Upper lobe of left lung (tissue), 4 donors: ENCODE data around the gene ATP11C.

Experiments used
- POLR2A ChIP-seq, 4 donors: fragments of 450-650 bp; IDR thresholded peaks; one replicate each; pipeline ENCODE4 v1.5.1; 2016 to 2017; ENCODE audit warnings: antibody characterized with exemption in 4 of 4, mild to moderate bottlenecking in 2 of 4
- POLR2AphosphoS5 ChIP-seq, 2 donors: sonication (generic); formaldehyde crosslinking; IDR thresholded peaks; one replicate each; pipeline ENCODE4 v1.5.1; 2017; ENCODE audit warnings: antibody characterized with exemption in 2 of 2
- TF ChIP-seq, protein P1 (sequence below), 6 experiments: fragments of 450-650 bp in 4 of 6; fragments of 200-600 bp in 2 of 6; sonication (generic) in 2 of 6; IDR thresholded peaks; one replicate each; pipeline ENCODE4 v1.5.1; 2016 to 2019; ENCODE audit warnings: antibody characterized with exemption in 6 of 6

- TF ChIP-seq POLR2A (IDR thresholded peaks at IDR 0.05) = no peak
- TF ChIP-seq, protein P1, sequence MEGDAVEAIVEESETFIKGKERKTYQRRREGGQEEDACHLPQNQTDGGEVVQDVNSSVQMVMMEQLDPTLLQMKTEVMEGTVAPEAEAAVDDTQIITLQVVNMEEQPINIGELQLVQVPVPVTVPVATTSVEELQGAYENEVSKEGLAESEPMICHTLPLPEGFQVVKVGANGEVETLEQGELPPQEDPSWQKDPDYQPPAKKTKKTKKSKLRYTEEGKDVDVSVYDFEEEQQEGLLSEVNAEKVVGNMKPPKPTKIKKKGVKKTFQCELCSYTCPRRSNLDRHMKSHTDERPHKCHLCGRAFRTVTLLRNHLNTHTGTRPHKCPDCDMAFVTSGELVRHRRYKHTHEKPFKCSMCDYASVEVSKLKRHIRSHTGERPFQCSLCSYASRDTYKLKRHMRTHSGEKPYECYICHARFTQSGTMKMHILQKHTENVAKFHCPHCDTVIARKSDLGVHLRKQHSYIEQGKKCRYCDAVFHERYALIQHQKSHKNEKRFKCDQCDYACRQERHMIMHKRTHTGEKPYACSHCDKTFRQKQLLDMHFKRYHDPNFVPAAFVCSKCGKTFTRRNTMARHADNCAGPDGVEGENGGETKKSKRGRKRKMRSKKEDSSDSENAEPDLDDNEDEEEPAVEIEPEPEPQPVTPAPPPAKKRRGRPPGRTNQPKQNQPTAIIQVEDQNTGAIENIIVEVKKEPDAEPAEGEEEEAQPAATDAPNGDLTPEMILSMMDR (IDR thresholded peaks at IDR 0.05) = no peak
- TF ChIP-seq POLR2AphosphoS5 (IDR thresholded peaks at IDR 0.05) = no peak
Measured at GRCh38 chrX:139892512-139892911, 40.3 kb downstream of the ATP11C start.
